ENCODE data around the gene CDH26. TPM values are rescaled to one million over a fixed set of nuclear protein-coding genes. Genes with fewer than 3 reads are reported as not detected.
"Not testable (repeated sequence)": the region's sequence is repeated elsewhere in the genome, so short reads cannot be mapped to it uniquely, and the experiment has no call there.

The CDH26 gene
- polyA plus RNA-seq, 1 donor from 2014 or later = not detected

- Mint-ChIP-seq H3K27me3 (no peaks in the 10 kb centered on the region), H3K4me3 (no peak overlapping the region), H3K4me1 (peaks cover 9 to 14% (median 11%) of the 10 kb centered on the region in 3 donors), H3K27ac (no peak overlapping the region), H3K36me3 (peaks cover 2% of the 10 kb centered on the region), H3K9me3 (no peaks in the 10 kb centered on the region)
Observed at GRCh38 chr20:59949911-59950310, 8.3 kb upstream of the CDH26 start.

GRCh38 chr20:59954718-59955117, 3.5 kb upstream of the CDH26 start:
- H3K4me1 Mint-ChIP-seq = no peaks in the 10 kb centered on the region
- H3K27ac Mint-ChIP-seq = no peak overlapping the region
- H3K4me3 Mint-ChIP-seq = peak overlapping the region in 1 of 4 donors; percentile 49
- no peaks in the 10 kb centered on the region for H3K36me3 Mint-ChIP-seq
- H3K9me3 Mint-ChIP-seq = no peaks in the 10 kb centered on the region
- H3K27me3 Mint-ChIP-seq = no peaks in the 10 kb centered on the region

- Mint-ChIP-seq H3K27me3 (no peaks in the 10 kb centered on the region), H3K4me1 (no peaks in the 10 kb centered on the region), H3K36me3 (no peaks in the 10 kb centered on the region), H3K4me3 (peak overlapping the region in 1 of 4 donors; percentile 49), H3K9me3 (no peaks in the 10 kb centered on the region), H3K27ac (no peak overlapping the region)
Observed at GRCh38 chr20:59955131-59955796, 3.0 kb upstream of the CDH26 start.

- not testable (repeated sequence) for H3K4me1 Mint-ChIP-seq, H3K27me3 Mint-ChIP-seq, H3K36me3 Mint-ChIP-seq, H3K4me3 Mint-ChIP-seq, H3K27ac Mint-ChIP-seq, H3K9me3 Mint-ChIP-seq
Observed at GRCh38 chr20:59957568-59957967, 655 bp upstream of the CDH26 start.

GRCh38 chr20:59958626-59959025, 403 bp downstream of the CDH26 start:
- no peaks in the 10 kb centered on the region for H3K36me3 Mint-ChIP-seq
- no peaks in the 10 kb centered on the region for H3K27me3 Mint-ChIP-seq
- no peak overlapping the region for H3K27ac Mint-ChIP-seq
- H3K9me3 Mint-ChIP-seq = no peaks in the 10 kb centered on the region
- H3K4me3 Mint-ChIP-seq = no peak overlapping the region
- H3K4me1 Mint-ChIP-seq = no peaks in the 10 kb centered on the region

GRCh38 chr20:59961423-59961822, 3.2 kb downstream of the CDH26 start:
- no peak overlapping the region for H3K4me3 Mint-ChIP-seq

GRCh38 chr20:59962155-59962554, 3.9 kb downstream of the CDH26 start:
- Mint-ChIP-seq H3K27ac (no peak overlapping the region), H3K4me3 (no peak overlapping the region), H3K4me1 (no peaks in the 10 kb centered on the region), H3K27me3 (no peaks in the 10 kb centered on the region), H3K9me3 (no peaks in the 10 kb centered on the region), H3K36me3 (no peaks in the 10 kb centered on the region)

More at GRCh38 chr20:59961423-59961822, 3.2 kb downstream of the CDH26 start:
- Mint-ChIP-seq H3K27me3 (no peaks in the 10 kb centered on the region), H3K9me3 (no peaks in the 10 kb centered on the region), H3K27ac (no peak overlapping the region), H3K36me3 (no peaks in the 10 kb centered on the region), H3K4me1 (no peaks in the 10 kb centered on the region)

GRCh38 chr20:59966428-59966827, 8.2 kb downstream of the CDH26 start:
- no peak overlapping the region for H3K27ac Mint-ChIP-seq
- no peaks in the 10 kb centered on the region for H3K9me3 Mint-ChIP-seq
- no peaks in the 10 kb centered on the region for H3K27me3 Mint-ChIP-seq
- H3K4me3 Mint-ChIP-seq = no peak overlapping the region
- peaks cover 0 to 2% (median 0%) of the 10 kb centered on the region in 3 donors for H3K4me1 Mint-ChIP-seq
- H3K36me3 Mint-ChIP-seq = no peaks in the 10 kb centered on the region

GRCh38 chr20:59971428-59971827, 13.2 kb downstream of the CDH26 start:
- Mint-ChIP-seq H3K9me3 (peaks cover 0 to 4% (median 0%) of the 10 kb centered on the region in 3 donors), H3K4me1 (peaks cover 0 to 2% (median 0%) of the 10 kb centered on the region in 3 donors), H3K27me3 (no peaks in the 10 kb centered on the region), H3K36me3 (no peaks in the 10 kb centered on the region), H3K27ac (no peak overlapping the region), H3K4me3 (no peak overlapping the region)

- Mint-ChIP-seq H3K4me1 (peaks cover 0 to 2% (median 0%) of the 10 kb centered on the region in 3 donors), H3K4me3 (no peak overlapping the region), H3K27ac (no peak overlapping the region), H3K9me3 (peaks cover 0 to 4% (median 0%) of the 10 kb centered on the region in 3 donors), H3K36me3 (no peaks in the 10 kb centered on the region), H3K27me3 (no peaks in the 10 kb centered on the region)
Observed at GRCh38 chr20:59972037-59972801, 14.0 kb downstream of the CDH26 start.

GRCh38 chr20:59976156-59976782, 18.0 kb downstream of the CDH26 start:
- H3K4me3 Mint-ChIP-seq = no peak overlapping the region
- no peak overlapping the region for H3K27ac Mint-ChIP-seq
- no peaks in the 10 kb centered on the region for H3K36me3 Mint-ChIP-seq
- no peaks in the 10 kb centered on the region for H3K4me1 Mint-ChIP-seq
- peaks cover 0 to 4% (median 2%) of the 10 kb centered on the region in 3 donors for H3K9me3 Mint-ChIP-seq
- H3K27me3 Mint-ChIP-seq = no peaks in the 10 kb centered on the region

- Mint-ChIP-seq H3K4me3 (no peak overlapping the region), H3K27ac (no peak overlapping the region), H3K27me3 (no peaks in the 10 kb centered on the region), H3K4me1 (no peaks in the 10 kb centered on the region), H3K36me3 (no peaks in the 10 kb centered on the region), H3K9me3 (peaks cover 0 to 11% (median 2%) of the 10 kb centered on the region in 3 donors)
Observed at GRCh38 chr20:59977086-59977485, 18.9 kb downstream of the CDH26 start.

GRCh38 chr20:59983076-59983475, 24.9 kb downstream of the CDH26 start:
- Mint-ChIP-seq H3K4me3 (no peak overlapping the region), H3K27ac (no peak overlapping the region), H3K9me3 (peaks cover 0 to 8% (median 2%) of the 10 kb centered on the region in 3 donors), H3K27me3 (no peaks in the 10 kb centered on the region), H3K36me3 (peaks cover 4% of the 10 kb centered on the region), H3K4me1 (peaks cover 0 to 6% (median 0%) of the 10 kb centered on the region in 3 donors)

GRCh38 chr20:59984541-59984940, 26.3 kb downstream of the CDH26 start:
- H3K27ac Mint-ChIP-seq = no peak overlapping the region
- H3K9me3 Mint-ChIP-seq = peaks cover 0 to 8% (median 2%) of the 10 kb centered on the region in 3 donors
- H3K27me3 Mint-ChIP-seq = no peaks in the 10 kb centered on the region
- H3K36me3 Mint-ChIP-seq = peaks cover 4% of the 10 kb centered on the region
- H3K4me3 Mint-ChIP-seq = peak overlapping the region in 1 of 4 donors; percentile 27
- H3K4me1 Mint-ChIP-seq = peaks cover 0 to 6% (median 0%) of the 10 kb centered on the region in 3 donors

GRCh38 chr20:59985164-59985563, 26.9 kb downstream of the CDH26 start:
- Mint-ChIP-seq H3K27me3 (no peaks in the 10 kb centered on the region), H3K27ac (no peak overlapping the region), H3K9me3 (peaks cover 0 to 8% (median 2%) of the 10 kb centered on the region in 3 donors), H3K4me1 (peaks cover 0 to 6% (median 0%) of the 10 kb centered on the region in 3 donors), H3K36me3 (peaks cover 4% of the 10 kb centered on the region), H3K4me3 (no peak overlapping the region)
